ENCODE results near the gene RAB31.
A peak's percentile ranks its signal among the peaks of the same experiment; 100 is the strongest.

- no peak for TF ChIP-seq CTCF (IDR thresholded peaks at IDR 0.05)
- TF ChIP-seq FOXJ3 (CRISPR knock-in tag; IDR thresholded peaks at IDR 0.05; ENCODE audit: borderline replicate concordance), result no peak
- TF ChIP-seq CREB1 (CRISPR knock-in tag; IDR thresholded peaks at IDR 0.05), result no peak
- TF ChIP-seq ATF3 (CRISPR knock-in tag; conservative IDR thresholded peaks at IDR 0.05), result no peak
- TF ChIP-seq, protein P1, sequence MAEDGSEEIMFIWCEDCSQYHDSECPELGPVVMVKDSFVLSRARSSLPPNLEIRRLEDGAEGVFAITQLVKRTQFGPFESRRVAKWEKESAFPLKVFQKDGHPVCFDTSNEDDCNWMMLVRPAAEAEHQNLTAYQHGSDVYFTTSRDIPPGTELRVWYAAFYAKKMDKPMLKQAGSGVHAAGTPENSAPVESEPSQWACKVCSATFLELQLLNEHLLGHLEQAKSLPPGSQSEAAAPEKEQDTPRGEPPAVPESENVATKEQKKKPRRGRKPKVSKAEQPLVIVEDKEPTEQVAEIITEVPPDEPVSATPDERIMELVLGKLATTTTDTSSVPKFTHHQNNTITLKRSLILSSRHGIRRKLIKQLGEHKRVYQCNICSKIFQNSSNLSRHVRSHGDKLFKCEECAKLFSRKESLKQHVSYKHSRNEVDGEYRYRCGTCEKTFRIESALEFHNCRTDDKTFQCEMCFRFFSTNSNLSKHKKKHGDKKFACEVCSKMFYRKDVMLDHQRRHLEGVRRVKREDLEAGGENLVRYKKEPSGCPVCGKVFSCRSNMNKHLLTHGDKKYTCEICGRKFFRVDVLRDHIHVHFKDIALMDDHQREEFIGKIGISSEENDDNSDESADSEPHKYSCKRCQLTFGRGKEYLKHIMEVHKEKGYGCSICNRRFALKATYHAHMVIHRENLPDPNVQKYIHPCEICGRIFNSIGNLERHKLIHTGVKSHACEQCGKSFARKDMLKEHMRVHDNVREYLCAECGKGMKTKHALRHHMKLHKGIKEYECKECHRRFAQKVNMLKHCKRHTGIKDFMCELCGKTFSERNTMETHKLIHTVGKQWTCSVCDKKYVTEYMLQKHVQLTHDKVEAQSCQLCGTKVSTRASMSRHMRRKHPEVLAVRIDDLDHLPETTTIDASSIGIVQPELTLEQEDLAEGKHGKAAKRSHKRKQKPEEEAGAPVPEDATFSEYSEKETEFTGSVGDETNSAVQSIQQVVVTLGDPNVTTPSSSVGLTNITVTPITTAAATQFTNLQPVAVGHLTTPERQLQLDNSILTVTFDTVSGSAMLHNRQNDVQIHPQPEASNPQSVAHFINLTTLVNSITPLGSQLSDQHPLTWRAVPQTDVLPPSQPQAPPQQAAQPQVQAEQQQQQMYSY (CRISPR knock-in tag; IDR thresholded peaks at IDR 0.05), result peak; percentile 74
- no peak for TF ChIP-seq NFYB (CRISPR knock-in tag; conservative IDR thresholded peaks at IDR 0.05; ENCODE audit: low read depth)
- no peak for TF ChIP-seq JUN (CRISPR knock-in tag; IDR thresholded peaks at IDR 0.05)
- no peak for TF ChIP-seq ETV6 (CRISPR knock-in tag; IDR thresholded peaks at IDR 0.05)
- no peak for TF ChIP-seq GABPB1 (CRISPR knock-in tag; IDR thresholded peaks at IDR 0.05)
Measured at GRCh38 chr18:9707381-9708056, 582 bp upstream of the RAB31 start.

Measured in WTC11 (cell line).